Tibial nerve (tissue), 4 donors: ENCODE data around the gene PCID2. TPM values are rescaled to one million over a fixed set of nuclear protein-coding genes. Genes with fewer than 3 reads are reported as not detected.

ENCODE experiments used
- DNase-seq, 2 donors: peaks; one replicate each; pipeline ENCODE4 v3.0.0-alpha.2; 2019; ENCODE audit warnings: low spot score in 2 of 2
- H3K27ac ChIP-seq, 4 donors: fragments of 200-600 bp; sonication (generic) in 3 of 4; one replicate each; pipeline ENCODE4 v1.5.1; 2017 to 2019; ENCODE audit warnings: mild to moderate bottlenecking in 1 of 4
- H3K27me3 ChIP-seq, 2 donors: fragments of 200-600 bp; sonication (generic) in 1 of 2; one replicate each; pipeline versions ENCODE4 v1.5.1 to v1.6.0; 2017 to 2019
- H3K36me3 ChIP-seq, 3 donors: fragments of 200-600 bp; sonication (generic); one replicate each; pipeline ENCODE4 v1.5.1; 2018 to 2019
- H3K4me1 ChIP-seq, 4 donors: fragments of 200-600 bp; sonication (generic) in 3 of 4; one replicate each; pipeline ENCODE4 v1.5.1; 2017 to 2019
- H3K4me3 ChIP-seq, 4 donors: fragments of 200-600 bp; sonication (generic) in 3 of 4; one replicate each; pipeline ENCODE4 v1.5.1; 2017 to 2019; ENCODE audit warnings: mild to moderate bottlenecking in 1 of 4, moderate library complexity in 1 of 4
- H3K9me3 ChIP-seq, 4 donors: fragments of 200-600 bp; sonication (generic) in 3 of 4; one replicate each; pipeline ENCODE4 v1.5.1; 2017 to 2019
- CTCF ChIP-seq, 5 experiments: fragments of 200-600 bp in 3 of 5; fragments of 450-650 bp in 2 of 5; sonication (generic) in 3 of 5; IDR thresholded peaks; one replicate each; pipeline ENCODE4 v1.5.1; 2016 to 2019; ENCODE audit warnings: antibody characterized with exemption in 5 of 5, mild to moderate bottlenecking in 3 of 5, moderate library complexity in 2 of 5
- EP300 ChIP-seq, 2 donors: sonication (generic); formaldehyde crosslinking; IDR thresholded peaks; one replicate each; pipeline ENCODE4 v1.6.1; 2017; ENCODE audit warnings: antibody characterized with exemption in 2 of 2, mild to moderate bottlenecking in 1 of 2
- POLR2A ChIP-seq, 2 donors: fragments of 450-650 bp; IDR thresholded peaks; one replicate each; pipeline ENCODE4 v1.6.1; 2017; ENCODE audit warnings: antibody characterized with exemption in 2 of 2, mild to moderate bottlenecking in 2 of 2, moderate library complexity in 2 of 2
- WGBS, 2 donors: methylation state at CpG; one replicate each; pipeline ENCODE4 v1.1.5; 2018; 5-methylcytosine and 5-hydroxymethylcytosine counted together
- total RNA-seq, 4 donors: library from RNA; depleted of rRNA; stranded (reverse); fragments of >200 nt; gene quantifications; one replicate each; pipeline ENCODE4 v1.1.0, GENCODE V29; 2016

Gene PCID2
- total RNA-seq, 4 donors from 2014 or later: 38.6 to 61.5 (median 49.5) TPM

GRCh38 chr13:113195360-113195759 is 13.1 kb downstream of the PCID2 start:
- Histone ChIP-seq H3K36me3 (peaks cover 0 to 97% (median 0%) of the 10 kb centered on the region in 3 donors), H3K9me3 (no peaks in the 10 kb centered on the region), H3K4me1 (no peaks in the 10 kb centered on the region), H3K4me3 (no peak overlapping the region), H3K27me3 (no peaks in the 10 kb centered on the region), H3K27ac (no peak overlapping the region)
- TF ChIP-seq EP300 (IDR thresholded peaks at IDR 0.05): no peak
- DNase-seq: no peak
- WGBS, 2 donors: 83 to 86% methylated on average over 6 of the region's 6 CpGs

- Histone ChIP-seq H3K4me3 (no peak overlapping the region), H3K4me1 (no peaks in the 10 kb centered on the region), H3K27ac (no peak overlapping the region), H3K36me3 (peaks cover 0 to 98% (median 0%) of the 10 kb centered on the region in 3 donors), H3K27me3 (no peaks in the 10 kb centered on the region), H3K9me3 (no peaks in the 10 kb centered on the region)
- 91 to 93% methylated on average over 2 of the region's 2 CpGs for WGBS, 2 donors
- TF ChIP-seq CTCF (IDR thresholded peaks at IDR 0.05) (no peak), POLR2A (IDR thresholded peaks at IDR 0.05) (no peak), EP300 (IDR thresholded peaks at IDR 0.05) (no peak)
- no peak for DNase-seq
Measured at GRCh38 chr13:113192902-113193301, 15.6 kb downstream of the PCID2 start.

- Histone ChIP-seq H3K27ac (no peak overlapping the region), H3K9me3 (no peaks in the 10 kb centered on the region), H3K36me3 (peaks cover 0 to 98% (median 0%) of the 10 kb centered on the region in 3 donors), H3K4me1 (peaks cover 0 to 3% (median 0%) of the 10 kb centered on the region in 4 donors), H3K4me3 (no peak overlapping the region), H3K27me3 (no peaks in the 10 kb centered on the region)
- 82% methylated on average over 4 of the region's 4 CpGs for WGBS, 2 donors
- DNase-seq: no peak
- TF ChIP-seq EP300 (IDR thresholded peaks at IDR 0.05) (no peak), POLR2A (IDR thresholded peaks at IDR 0.05) (no peak), CTCF (IDR thresholded peaks at IDR 0.05) (no peak)
Measured at GRCh38 chr13:113192279-113192678, 16.2 kb downstream of the PCID2 start.

DNA sequence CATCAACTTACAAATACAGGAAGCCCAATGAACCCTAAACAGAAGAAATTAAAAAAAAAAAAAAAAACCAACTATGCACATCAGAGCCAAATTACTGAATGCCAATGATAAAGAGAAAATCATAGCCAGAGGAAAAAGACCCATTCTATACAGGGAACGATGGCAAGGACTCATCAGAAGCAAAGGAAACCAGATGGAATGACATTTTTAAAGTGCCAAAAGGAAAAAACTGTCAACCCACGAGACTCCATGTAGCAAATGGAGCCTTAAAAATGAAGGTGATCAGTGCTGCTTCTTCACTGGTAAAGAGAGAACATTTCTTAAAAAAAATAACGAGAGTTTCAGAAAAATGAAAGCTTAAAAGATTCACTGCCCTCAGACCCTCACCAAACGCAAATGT is 18.3 kb downstream of the PCID2 start:
- Histone ChIP-seq H3K27ac (no peak overlapping the region), H3K9me3 (no peaks in the 10 kb centered on the region), H3K4me3 (no peak overlapping the region), H3K4me1 (peaks cover 0 to 3% (median 0%) of the 10 kb centered on the region in 4 donors), H3K27me3 (no peaks in the 10 kb centered on the region), H3K36me3 (peaks cover 0 to 88% (median 0%) of the 10 kb centered on the region in 3 donors)
- no peak for DNase-seq
- TF ChIP-seq POLR2A (IDR thresholded peaks at IDR 0.05) (no peak), EP300 (IDR thresholded peaks at IDR 0.05) (no peak), CTCF (IDR thresholded peaks at IDR 0.05) (no peak)
- 78 to 85% methylated on average over 4 of the region's 4 CpGs for WGBS, 2 donors

DNA sequence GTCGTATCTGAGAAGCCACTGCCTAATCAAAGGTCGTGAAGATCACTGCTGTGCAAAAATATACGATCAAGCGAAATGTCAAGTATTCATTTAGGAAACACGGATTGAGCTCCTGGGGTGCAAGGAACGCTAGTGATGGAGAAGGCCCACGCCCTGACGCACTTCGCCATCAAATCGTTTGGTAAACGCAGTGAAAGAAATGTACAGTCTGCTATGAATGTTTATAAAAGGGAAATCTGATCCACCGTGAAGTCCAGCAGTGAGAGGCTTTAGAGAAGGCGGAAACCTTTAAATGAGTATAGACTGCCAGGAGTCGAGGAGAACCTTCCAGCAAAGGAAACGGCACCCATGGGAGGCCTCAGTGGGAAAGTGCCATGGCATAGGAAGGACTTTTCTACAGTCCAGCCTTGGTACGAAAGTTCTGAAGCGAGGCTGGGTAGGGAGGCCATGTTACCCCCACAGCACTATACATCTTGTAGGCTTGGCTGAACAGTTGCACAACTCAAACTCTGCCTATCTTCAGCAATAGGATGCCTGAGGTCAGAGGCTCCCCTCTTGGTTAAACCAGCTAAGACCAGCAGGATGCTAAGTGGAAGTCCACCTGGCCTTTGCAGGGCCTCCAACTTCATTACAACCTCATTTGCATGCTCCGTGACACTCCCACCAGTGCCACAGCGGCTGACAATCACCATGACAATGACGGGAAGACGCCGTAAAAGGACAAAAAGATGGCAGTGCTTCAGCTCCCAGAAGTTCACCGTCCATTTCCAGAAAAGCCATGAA is 20.4 kb downstream of the PCID2 start:
- Histone ChIP-seq H3K27me3 (no peaks in the 10 kb centered on the region), H3K27ac (peak overlapping the region in 2 of 4 donors; percentile 49 to 70), H3K36me3 (peaks cover 0 to 88% (median 0%) of the 10 kb centered on the region in 3 donors), H3K4me1 (peaks cover 0 to 3% (median 0%) of the 10 kb centered on the region in 4 donors), H3K4me3 (no peak overlapping the region), H3K9me3 (no peaks in the 10 kb centered on the region)
- WGBS, 2 donors: 92 to 93% methylated on average over 23 of the region's 23 CpGs
- no peak for TF ChIP-seq EP300 (IDR thresholded peaks at IDR 0.05)
- no peak for TF ChIP-seq POLR2A (IDR thresholded peaks at IDR 0.05)
- no peak for TF ChIP-seq CTCF (IDR thresholded peaks at IDR 0.05)
- no peak for DNase-seq
